IMR-90 (cell line): ENCODE measurements around the gene ABCC5. TPM values are rescaled to one million over a fixed set of nuclear protein-coding genes. Genes with fewer than 3 reads are reported as not detected.

Source experiments
- ATAC-seq: fragments of 200-7000 bp; cut with Tn5 transposase; 2 replicates; pipeline ENCODE4 v1.9.1; 2020; ENCODE audit warnings: low read depth, mild to moderate bottlenecking, moderate library complexity
- BruUV-seq: library from RNA; stranded (reverse); fragments of 400-500 nt; replicated peaks from 2 replicates; lab custom pipeline; 2021; lab: Mats Ljungman, UMichigan
- CTCF ChIA-PET: fragments of 300-600 bp; formaldehyde crosslinking; extraction: SDS; loops from one replicate; lab custom pipeline; 2021; ENCODE audit warnings: antibody characterized with exemption; lab: Yijun Ruan, JAX
- POLR2A ChIA-PET: fragments of 300-600 bp; sonication (Branson Sonifier 250); formaldehyde crosslinking; loops from one replicate; lab custom pipeline; 2022; ENCODE audit warnings: antibody characterized with exemption; ENCODE audit not compliant: unreplicated experiment; lab: Charles Lee
- DNase-seq: peaks from one replicate; pipeline ENCODE4 v3.0.0; 2013
- H2AFZ ChIP-seq: replicated peaks from 2 replicates; pipeline ENCODE3; 2013; ENCODE audit warnings: low read length, mild to moderate bottlenecking; ENCODE audit not compliant: poor library complexity
- H2AK5ac ChIP-seq: 2 replicates; pipeline ENCODE4 v1.6.1; 2013; ENCODE audit warnings: low read depth, low read length, inconsistent platforms
- H2AK9ac ChIP-seq: replicated peaks from 2 replicates; pipeline ENCODE3; 2013; ENCODE audit warnings: mild to moderate bottlenecking, low read depth, low read length, moderate library complexity; ENCODE audit not compliant: poor library complexity
- H2BK120ac ChIP-seq: 2 replicates; pipeline ENCODE4 v1.6.1; 2013; ENCODE audit warnings: low read depth, low read length, inconsistent platforms
- H2BK15ac ChIP-seq: 3 replicates; pipeline ENCODE4 v1.6.1; 2013; ENCODE audit warnings: low read depth, low read length, inconsistent platforms
- H2BK20ac ChIP-seq: 2 replicates; pipeline ENCODE4 v1.6.1; 2013; ENCODE audit warnings: low read depth, mild to moderate bottlenecking, inconsistent platforms, low read length, moderate library complexity
- H2BK5ac ChIP-seq: 2 replicates; pipeline ENCODE4 v1.6.1; 2013; ENCODE audit warnings: mild to moderate bottlenecking, low read depth, low read length, inconsistent platforms; ENCODE audit not compliant: poor library complexity, severe bottlenecking
- H3K14ac ChIP-seq: replicated peaks from 2 replicates; pipeline ENCODE4 v1.6.1; 2013; ENCODE audit warnings: low read depth, low read length, inconsistent platforms
- H3K18ac ChIP-seq: 2 replicates; pipeline ENCODE4 v1.6.1; 2013; ENCODE audit warnings: low read depth, low read length, control low read depth
- H3K23ac ChIP-seq: 2 replicates; pipeline ENCODE4 v1.6.1; 2013; ENCODE audit warnings: low read depth, low read length, inconsistent platforms
- H3K27ac ChIP-seq: 2 replicates; pipeline ENCODE4 v1.5.1; 2013; ENCODE audit warnings: mild to moderate bottlenecking, control low read depth, low read length; ENCODE audit not compliant: insufficient read depth
- H3K27me3 ChIP-seq: 2 replicates; pipeline ENCODE4 v1.6.1; 2013; ENCODE audit warnings: low read length; ENCODE audit not compliant: control insufficient read depth, insufficient read depth
- H3K36me3 ChIP-seq: 2 replicates; pipeline ENCODE4 v1.6.1; 2013; ENCODE audit warnings: low read length, mixed read lengths; ENCODE audit not compliant: control insufficient read depth, insufficient read depth
- H3K4ac ChIP-seq: 2 replicates; pipeline ENCODE4 v1.6.1; 2013; ENCODE audit warnings: low read depth, low read length, inconsistent platforms
- H3K4me1 ChIP-seq: 2 replicates; pipeline ENCODE4 v1.6.1; 2013; ENCODE audit warnings: low read length, mixed read lengths; ENCODE audit not compliant: control insufficient read depth, insufficient read depth
- H3K4me2 ChIP-seq: 2 replicates; pipeline ENCODE4 v1.6.1; 2013; ENCODE audit warnings: low read depth, mild to moderate bottlenecking, control low read depth, low read length, moderate library complexity
- H3K4me3 ChIP-seq: 2 replicates; pipeline ENCODE4 v1.5.1; 2013; ENCODE audit warnings: low read depth, mild to moderate bottlenecking, control low read depth, low read length, moderate library complexity; ENCODE audit not compliant: insufficient read depth
- H3K56ac ChIP-seq: 2 replicates; pipeline ENCODE4 v1.6.1; 2013; ENCODE audit warnings: low read length, inconsistent platforms; ENCODE audit not compliant: insufficient read depth; ENCODE audit errors: extremely low read depth
- H3K79me1 ChIP-seq, 2 experiments: 2 replicates each; pipeline ENCODE4 v1.6.1; 2013; ENCODE audit warnings: low read length in 2 of 2, inconsistent platforms in 1 of 2, low read depth in 1 of 2
- H3K9ac ChIP-seq: 2 replicates; pipeline ENCODE4 v1.6.1; 2013; ENCODE audit warnings: low read depth, low read length, control low read depth
- H3K9me1 ChIP-seq: 2 replicates; pipeline ENCODE4 v1.6.1; 2013; ENCODE audit warnings: low read length, inconsistent platforms; ENCODE audit not compliant: insufficient read depth
- H3K9me3 ChIP-seq: 2 replicates; pipeline ENCODE4 v1.6.1; 2013; ENCODE audit warnings: low read length; ENCODE audit not compliant: control insufficient read depth, insufficient read depth
- H4K20me1 ChIP-seq: 2 replicates; pipeline ENCODE4 v1.6.1; 2013; ENCODE audit warnings: low read length, inconsistent platforms; ENCODE audit not compliant: insufficient read depth
- H4K5ac ChIP-seq: 2 replicates; pipeline ENCODE4 v1.6.1; 2013; ENCODE audit warnings: mild to moderate bottlenecking, low read depth, low read length, control low read depth
- H4K8ac ChIP-seq, 2 experiments: 2 replicates each; pipeline ENCODE4 v1.6.1; 2013; ENCODE audit warnings: low read depth in 2 of 2, low read length in 2 of 2, control low read depth in 1 of 2, inconsistent platforms in 1 of 2
- H4K91ac ChIP-seq: 2 replicates; pipeline ENCODE4 v1.6.1; 2013; ENCODE audit warnings: low read depth, low read length, inconsistent platforms; ENCODE audit not compliant: insufficient read depth
- CEBPB ChIP-seq: IDR thresholded peaks from 2 replicates; pipeline ENCODE4 v1.6.1; 2012; ENCODE audit warnings: low read depth, low read length, improper control_type of control experiment
- CTCF ChIP-seq: conservative IDR thresholded peaks from 2 replicates; pipeline ENCODE4 v1.5.1; 2012; ENCODE audit warnings: mild to moderate bottlenecking, low read depth, low read length, improper control_type of control experiment
- ELK1 ChIP-seq: fragments of 150-350 bp; IDR thresholded peaks from 2 replicates; pipeline ENCODE4 v1.6.1; 2016; ENCODE audit warnings: low read depth, mild to moderate bottlenecking, low read length, moderate library complexity, borderline replicate concordance
- MAFK ChIP-seq: IDR thresholded peaks from 2 replicates; pipeline ENCODE4 v1.6.1; 2012; ENCODE audit warnings: low read depth, low read length, improper control_type of control experiment
- MAZ ChIP-seq: IDR thresholded peaks from 2 replicates; pipeline ENCODE4 v1.6.1; 2012; ENCODE audit warnings: low read depth, mild to moderate bottlenecking, low read length, improper control_type of control experiment, moderate library complexity, borderline replicate concordance
- MXI1 ChIP-seq: IDR thresholded peaks from 2 replicates; pipeline ENCODE4 v1.6.1; 2012; ENCODE audit warnings: low read depth, mild to moderate bottlenecking, low read length, moderate library complexity, borderline replicate concordance
- NFE2L2 ChIP-seq: fragments of 150-350 bp; IDR thresholded peaks from 2 replicates; pipeline ENCODE4 v1.6.1; 2016; ENCODE audit warnings: low read depth, mild to moderate bottlenecking, low read length
- RAD21 ChIP-seq: IDR thresholded peaks from 2 replicates; pipeline ENCODE4 v1.6.1; 2012; ENCODE audit warnings: low read length, improper control_type of control experiment
- RFX5 ChIP-seq: IDR thresholded peaks from 2 replicates; pipeline ENCODE4 v1.8.0; 2012; ENCODE audit warnings: low read depth, mild to moderate bottlenecking, low read length, moderate library complexity
- WGBS, 2 experiments: methylation state at CpG; one replicate each; pipeline versions ENCODE4 v1.1.5 to v1.1.7; 2013; ENCODE audit warnings: missing lambda C conversion rate in 2 of 2; ENCODE audit not compliant: insufficient read length in 1 of 2; ENCODE audit errors: extremely low coverage in 2 of 2; 5-methylcytosine and 5-hydroxymethylcytosine counted together
- dilution Hi-C: fragments of 300-500 bp; cut with HindIII; formaldehyde crosslinking; loops from one replicate; pipeline ENCODE4 v1.14.3; 2018; ENCODE audit warnings: low sequenced_read_pairs; ENCODE audit not compliant: unreplicated experiment
- in situ Hi-C: fragments of 300-500 bp; cut with MboI; formaldehyde crosslinking; loops from 3 replicates; pipeline ENCODE4 v1.14.3; 2019; ENCODE audit warnings: low sequenced_read_pairs, inconsistent platforms, mixed read lengths
- intact Hi-C: fragments of 100-400 bp; cut with micrococcal nuclease; formaldehyde crosslinking; loops from 2 replicates; pipeline ENCODE4 v1.10.0; 2022
- polyA plus RNA-seq, 3 experiments: library from polyadenylated mRNA; depleted of rRNA; stranded (reverse); fragments of >200 nt; gene quantifications; 2 replicates each; pipeline ENCODE4 v1.2.3, GENCODE V29; 2012; ENCODE audit warnings: low replicate concordance in 1 of 3
- total RNA-seq: library from RNA; depleted of rRNA; stranded (reverse); fragments of >200 nt; gene quantifications from 2 replicates; pipeline ENCODE4 v1.2.3, GENCODE V29; 2012

Gene ABCC5
- total and polyA plus RNA-seq, 2 of the 4 experiments (the other 2 are of a cell fraction), result 8.4 to 17.7 TPM

GRCh38 chr3:184029443-184029842 lies 11.8 kb upstream of the ABCC5 start:
- dilution Hi-C loops, result no loop called here

More at GRCh38 chr3:184029443-184029842, 11.8 kb upstream of the ABCC5 start:
- no TSS peak for BruUV-seq
- no peak overlapping the region for H2BK120ac ChIP-seq
- no peak for TF ChIP-seq RAD21
- TF ChIP-seq MAZ, result no peak
- TF ChIP-seq RFX5, result no peak
- TF ChIP-seq CTCF, result no peak
- no peak for TF ChIP-seq CEBPB
- TF ChIP-seq ELK1, result no peak
- no peak for TF ChIP-seq NFE2L2
- no peak for TF ChIP-seq MXI1
- no peak for TF ChIP-seq MAFK
- no peaks in the 10 kb centered on the region for H3K79me1 ChIP-seq
- intact Hi-C loops, result no loop called here
- ATAC-seq, result no peak
- WGBS, 2 experiments, result no CpG with 5 or more reads among the region's 2 CpGs
- DNase-seq, result no peak
- no peaks in the 10 kb centered on the region for H3K9me3 ChIP-seq
- no peak overlapping the region for H3K4me3 ChIP-seq
- POLR2A ChIA-PET, result no interaction called here
- no peaks in the 10 kb centered on the region for H3K36me3 ChIP-seq
- no peak overlapping the region for H2BK20ac ChIP-seq
- no peak overlapping the region for H4K5ac ChIP-seq
- no peak overlapping the region for H3K4me2 ChIP-seq
- no peak overlapping the region for H2AFZ ChIP-seq
- H3K14ac ChIP-seq, result no peak overlapping the region
- no peak overlapping the region for H3K18ac ChIP-seq
- H3K9ac ChIP-seq, result no peak overlapping the region
- no peak overlapping the region for H4K91ac ChIP-seq
- in situ Hi-C loops, result no loop called here
- H4K20me1 ChIP-seq, result no peaks in the 10 kb centered on the region
- H3K27me3 ChIP-seq, result peaks cover 14% of the 10 kb centered on the region
- no peak overlapping the region for H2BK15ac ChIP-seq
- H3K23ac ChIP-seq, result no peak overlapping the region
- CTCF ChIA-PET, result interaction anchor here (1.2 to 1.4 kb wide), 2 partner anchors 9 to 12 kb away, joined by 4 read pairs; partner anchors contain the start of gene ABCC5
- no peaks in the 10 kb centered on the region for H3K9me1 ChIP-seq
- no peak overlapping the region for H2AK9ac ChIP-seq
- H3K4ac ChIP-seq, result no peak overlapping the region
- no peaks in the 10 kb centered on the region for H3K4me1 ChIP-seq
- no peak overlapping the region for H2AK5ac ChIP-seq
- no peak overlapping the region for H4K8ac ChIP-seq
- no peak overlapping the region for H3K56ac ChIP-seq
- no peak overlapping the region for H2BK5ac ChIP-seq
- H3K27ac ChIP-seq, result no peak overlapping the region
